HepG2 (cell line): ENCODE measurements around the gene DIP2C. TPM values are rescaled to one million over a fixed set of nuclear protein-coding genes. Genes with fewer than 3 reads are reported as not detected.

Experiments used
- ATAC-seq: fragments of 200-7000 bp; cut with Tn5 transposase; 3 replicates; pipeline ENCODE4 v1.9.1; 2020; ENCODE audit warnings: mild to moderate bottlenecking, moderate library complexity
- BruUV-seq: library from RNA; stranded (reverse); fragments of 400-500 nt; replicated peaks from 2 replicates; lab custom pipeline; 2021; lab: Mats Ljungman, UMichigan
- CTCF ChIA-PET: fragments of 300-600 bp; formaldehyde crosslinking; extraction: SDS; loops from one replicate; lab custom pipeline; 2021; ENCODE audit warnings: low total read pairs, inconsistent platforms, low intra/inter-chr PET ratio; lab: Yijun Ruan, JAX
- POLR2A ChIA-PET: fragments of 350-600 bp; sonication (Branson Sonifier 250); formaldehyde crosslinking; loops from one replicate; lab custom pipeline; 2020; ENCODE audit warnings: antibody characterized with exemption, inconsistent platforms; lab: Yijun Ruan, JAX
- DNase-seq: peaks from one replicate; pipeline ENCODE4 v3.0.0-alpha.2; 2015; ENCODE audit warnings: low spot score
- FAIRE-seq: peaks from 3 replicates; lab custom pipeline; 2011; peaks lifted over from hg19 to GRCh38; lab: Jason Lieb, UNC
- H2AFZ ChIP-seq: one replicate; pipeline ENCODE4 v1.6.1; 2011; ENCODE audit warnings: low read length, inconsistent platforms
- H3K27ac ChIP-seq: fragments of 300-600 bp; 3 replicates; pipeline ENCODE4 v1.8.0; 2011; ENCODE audit warnings: mixed run types, mild to moderate bottlenecking, mixed read lengths, low read length, inconsistent platforms; ENCODE audit not compliant: insufficient read depth; ENCODE audit errors: extremely low read length
- H3K27me3 ChIP-seq, 2 experiments: fragments of 200-600 bp in 1 of 2; 2 replicates in 1 of 2; 3 replicates in 1 of 2; pipeline versions ENCODE4 v1.6.0 to v1.8.0; 2011; ENCODE audit warnings: low read length in 2 of 2, mild to moderate bottlenecking in 2 of 2, moderate library complexity in 2 of 2, inconsistent platforms in 1 of 2; ENCODE audit not compliant: insufficient read depth in 2 of 2, control insufficient read depth in 1 of 2
- H3K36me3 ChIP-seq, 2 experiments: fragments of 200-600 bp in 1 of 2; replicated peaks in 1 of 2; 2 replicates in 1 of 2; 3 replicates in 1 of 2; pipeline versions ENCODE4 v1.5.1 to v1.8.0; 2011; ENCODE audit warnings: low read length in 2 of 2, inconsistent platforms in 1 of 2; ENCODE audit not compliant: insufficient read depth in 2 of 2, control insufficient read depth in 1 of 2
- H3K4me1 ChIP-seq: 2 replicates; pipeline ENCODE4 v1.5.1; 2012; ENCODE audit warnings: low read length, inconsistent platforms; ENCODE audit not compliant: insufficient read depth
- H3K4me2 ChIP-seq: 2 replicates; pipeline ENCODE4 v1.6.0; 2011; ENCODE audit warnings: low read depth, low read length, inconsistent platforms
- H3K4me3 ChIP-seq, 3 experiments: fragments of 200-600 bp in 1 of 3; sonication (generic), shearing (Covaris generic) in 1 of 3; replicated peaks in 1 of 3; 2 replicates each; pipeline ENCODE4 v1.5.1; 2011 to 2016; ENCODE audit warnings: low read length in 3 of 3, inconsistent platforms in 2 of 3, low read depth in 2 of 3, mild to moderate bottlenecking in 2 of 3, control low read depth in 1 of 3, mixed read lengths in 1 of 3; ENCODE audit not compliant: insufficient read depth in 1 of 3
- H3K79me2 ChIP-seq: one replicate; pipeline ENCODE4 v1.6.1; 2011; ENCODE audit warnings: low read length, inconsistent platforms; ENCODE audit not compliant: insufficient read depth
- H3K9ac ChIP-seq: 2 replicates; pipeline ENCODE4 v1.6.0; 2011; ENCODE audit warnings: mild to moderate bottlenecking, low read depth, low read length, inconsistent platforms; ENCODE audit not compliant: insufficient read depth
- H3K9me3 ChIP-seq: 2 replicates; pipeline ENCODE4 v1.5.1; 2012; ENCODE audit warnings: mild to moderate bottlenecking, low read length
- H4K20me1 ChIP-seq: 2 replicates; pipeline ENCODE4 v1.6.0; 2011; ENCODE audit warnings: inconsistent platforms, mild to moderate bottlenecking, low read length, moderate library complexity; ENCODE audit not compliant: insufficient read depth
- ELF4 ChIP-seq: sonication (generic); formaldehyde crosslinking; IDR thresholded peaks from 2 replicates; pipeline ENCODE4 v1.5.0; 2020; ENCODE audit warnings: missing genetic modification reagents, mild to moderate bottlenecking, moderate library complexity, borderline replicate concordance
- HOXA3 ChIP-seq: sonication (generic); formaldehyde crosslinking; IDR thresholded peaks from 2 replicates; pipeline ENCODE4 v1.5.0; 2020; ENCODE audit warnings: missing genetic modification reagents
- KLF9 ChIP-seq: IDR thresholded peaks from 2 replicates; pipeline ENCODE4 v1.6.1; 2016; ENCODE audit warnings: low read depth
- MTERF4 ChIP-seq: sonication (generic); formaldehyde crosslinking; IDR thresholded peaks from 2 replicates; pipeline ENCODE4 v1.8.0; 2023; ENCODE audit warnings: mild to moderate bottlenecking, missing genetic modification reagents
- PHF21A ChIP-seq: sonication (generic); formaldehyde crosslinking; IDR thresholded peaks from 2 replicates; pipeline ENCODE4 v1.5.0; 2020; ENCODE audit warnings: mild to moderate bottlenecking, missing genetic modification reagents
- SALL1 ChIP-seq: sonication (generic); formaldehyde crosslinking; IDR thresholded peaks from 2 replicates; pipeline ENCODE4 v1.8.0; 2022; ENCODE audit warnings: mild to moderate bottlenecking, missing genetic modification reagents
- ZBTB8A ChIP-seq: sonication (generic); formaldehyde crosslinking; IDR thresholded peaks from 2 replicates; pipeline ENCODE4 v1.4.0; 2020; ENCODE audit warnings: mild to moderate bottlenecking, low read depth, missing genetic modification reagents, borderline replicate concordance
- ZEB1 ChIP-seq: IDR thresholded peaks from 2 replicates; pipeline ENCODE4 v1.6.1; 2012; ENCODE audit warnings: mild to moderate bottlenecking, low read depth, inconsistent platforms; ENCODE audit not compliant: insufficient replicate concordance
- ZFP82 ChIP-seq: sonication (generic); formaldehyde crosslinking; IDR thresholded peaks from 2 replicates; pipeline ENCODE4 v1.5.1; 2020; ENCODE audit warnings: mild to moderate bottlenecking, missing genetic modification reagents, borderline replicate concordance
- ZNF256 ChIP-seq: sonication (generic); formaldehyde crosslinking; conservative IDR thresholded peaks from 2 replicates; pipeline ENCODE4 v1.4.0; 2020; ENCODE audit warnings: missing genetic modification reagents
- ZNF317 ChIP-seq: sonication (generic); formaldehyde crosslinking; IDR thresholded peaks from 2 replicates; pipeline ENCODE4 v1.5.0; 2020; ENCODE audit warnings: mild to moderate bottlenecking, missing genetic modification reagents
- ZNF441 ChIP-seq: sonication (generic); formaldehyde crosslinking; IDR thresholded peaks from 2 replicates; pipeline ENCODE4 v1.7.0; 2021; ENCODE audit warnings: missing genetic modification reagents, borderline replicate concordance
- ZNF639 ChIP-seq: conservative IDR thresholded peaks from 2 replicates; pipeline ENCODE4 v1.6.1; 2018; ENCODE audit warnings: missing genetic modification reagents
- WGBS: methylation state at CpG from one replicate; pipeline ENCODE4 v1.1.6; 2017; ENCODE audit warnings: low lambda C conversion rate; 5-methylcytosine and 5-hydroxymethylcytosine counted together
- in situ Hi-C: cut with HindIII; loops from 2 replicates; pipeline ENCODE4 v1.10.0; 2017; ENCODE audit warnings: low pct_unique_long_range_greater_than_20kb; ENCODE audit not compliant: extremely low pct_ligation_motif_present
- intact Hi-C: fragments of 100-400 bp; cut with micrococcal nuclease; formaldehyde crosslinking; loops from one replicate; pipeline ENCODE4 v1.10.0; 2022; ENCODE audit not compliant: unreplicated experiment
- polyA plus RNA-seq, 8 experiments: library from polyadenylated mRNA; depleted of rRNA in 3 of 8; stranded (reverse) in 7 of 8; unstranded in 1 of 8; fragments of >200 nt; fragmentation: Illumina TruSeq in 4 of 8; extraction: Trizol in 4 of 8; gene quantifications; 2 replicates each; pipeline versions ENCODE4 v1.2.1 to v1.2.3, GENCODE V29; 2011 to 2016; ENCODE audit warnings: low read depth in 4 of 8, missing spikeins in 1 of 8, mixed read lengths in 1 of 8; ENCODE audit not compliant: insufficient read depth in 1 of 8
- total RNA-seq, 5 experiments: library from RNA; depleted of rRNA; stranded (reverse); fragments of >200 nt; fragmentation: Illumina TruSeq; extraction: Trizol; gene quantifications; 2 replicates each; pipeline ENCODE4 v1.2.3, GENCODE V29; 2016; ENCODE audit warnings: low read depth in 1 of 5
- TF ChIP-seq, protein P1 (sequence below): fragments of 450-650 bp; IDR thresholded peaks from 2 replicates; pipeline ENCODE4 v1.6.1; 2016
- TF ChIP-seq, protein P2 (sequence below): IDR thresholded peaks from 2 replicates; pipeline ENCODE4 v1.4.0; 2020; ENCODE audit warnings: mild to moderate bottlenecking, missing genetic modification reagents

DIP2C gene
- total and polyA plus RNA-seq, 2 of the 13 experiments (the other 11 are each of a cell fraction or from before 2014, with no cell fraction given), result 2.2 to 2.7 TPM

GRCh38 chr10:507908-508444 lies 181.5 kb downstream of the DIP2C start (continued):
- TF ChIP-seq HOXA3, result no peak
- no peak for TF ChIP-seq KLF9 (CRISPR knock-in tag)
- TF ChIP-seq, protein P1, sequence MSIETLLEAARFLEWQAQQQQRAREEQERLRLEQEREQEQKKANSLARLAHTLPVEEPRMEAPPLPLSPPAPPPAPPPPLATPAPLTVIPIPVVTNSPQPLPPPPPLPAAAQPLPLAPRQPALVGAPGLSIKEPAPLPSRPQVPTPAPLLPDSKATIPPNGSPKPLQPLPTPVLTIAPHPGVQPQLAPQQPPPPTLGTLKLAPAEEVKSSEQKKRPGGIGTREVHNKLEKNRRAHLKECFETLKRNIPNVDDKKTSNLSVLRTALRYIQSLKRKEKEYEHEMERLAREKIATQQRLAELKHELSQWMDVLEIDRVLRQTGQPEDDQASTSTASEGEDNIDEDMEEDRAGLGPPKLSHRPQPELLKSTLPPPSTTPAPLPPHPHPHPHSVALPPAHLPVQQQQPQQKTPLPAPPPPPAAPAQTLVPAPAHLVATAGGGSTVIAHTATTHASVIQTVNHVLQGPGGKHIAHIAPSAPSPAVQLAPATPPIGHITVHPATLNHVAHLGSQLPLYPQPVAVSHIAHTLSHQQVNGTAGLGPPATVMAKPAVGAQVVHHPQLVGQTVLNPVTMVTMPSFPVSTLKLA, result no peak
- no peak for TF ChIP-seq ZNF317 (CRISPR knock-in tag)
- no peak for TF ChIP-seq MTERF4
- TF ChIP-seq ZNF639 (CRISPR knock-in tag), result no peak

- H3K9me3 ChIP-seq, result no peaks in the 10 kb centered on the region
- CTCF ChIA-PET, result no interaction called here
- no peak for FAIRE-seq
- no peak for DNase-seq
- no peaks in the 10 kb centered on the region for H3K79me2 ChIP-seq
- intact Hi-C loops, result no loop called here
- no peak overlapping the region for H2AFZ ChIP-seq
- H4K20me1 ChIP-seq, result no peaks in the 10 kb centered on the region; the same call in 1 of the 2 replicates
- ATAC-seq, result no peak
- no peak for TF ChIP-seq ZEB1
- TF ChIP-seq ELF4, result no peak
- TF ChIP-seq ZFP82 (CRISPR knock-in tag), result no peak
- no peak for TF ChIP-seq ZNF256 (CRISPR knock-in tag)
- no peak for TF ChIP-seq ZNF441 (CRISPR knock-in tag)
- TF ChIP-seq, protein P2, sequence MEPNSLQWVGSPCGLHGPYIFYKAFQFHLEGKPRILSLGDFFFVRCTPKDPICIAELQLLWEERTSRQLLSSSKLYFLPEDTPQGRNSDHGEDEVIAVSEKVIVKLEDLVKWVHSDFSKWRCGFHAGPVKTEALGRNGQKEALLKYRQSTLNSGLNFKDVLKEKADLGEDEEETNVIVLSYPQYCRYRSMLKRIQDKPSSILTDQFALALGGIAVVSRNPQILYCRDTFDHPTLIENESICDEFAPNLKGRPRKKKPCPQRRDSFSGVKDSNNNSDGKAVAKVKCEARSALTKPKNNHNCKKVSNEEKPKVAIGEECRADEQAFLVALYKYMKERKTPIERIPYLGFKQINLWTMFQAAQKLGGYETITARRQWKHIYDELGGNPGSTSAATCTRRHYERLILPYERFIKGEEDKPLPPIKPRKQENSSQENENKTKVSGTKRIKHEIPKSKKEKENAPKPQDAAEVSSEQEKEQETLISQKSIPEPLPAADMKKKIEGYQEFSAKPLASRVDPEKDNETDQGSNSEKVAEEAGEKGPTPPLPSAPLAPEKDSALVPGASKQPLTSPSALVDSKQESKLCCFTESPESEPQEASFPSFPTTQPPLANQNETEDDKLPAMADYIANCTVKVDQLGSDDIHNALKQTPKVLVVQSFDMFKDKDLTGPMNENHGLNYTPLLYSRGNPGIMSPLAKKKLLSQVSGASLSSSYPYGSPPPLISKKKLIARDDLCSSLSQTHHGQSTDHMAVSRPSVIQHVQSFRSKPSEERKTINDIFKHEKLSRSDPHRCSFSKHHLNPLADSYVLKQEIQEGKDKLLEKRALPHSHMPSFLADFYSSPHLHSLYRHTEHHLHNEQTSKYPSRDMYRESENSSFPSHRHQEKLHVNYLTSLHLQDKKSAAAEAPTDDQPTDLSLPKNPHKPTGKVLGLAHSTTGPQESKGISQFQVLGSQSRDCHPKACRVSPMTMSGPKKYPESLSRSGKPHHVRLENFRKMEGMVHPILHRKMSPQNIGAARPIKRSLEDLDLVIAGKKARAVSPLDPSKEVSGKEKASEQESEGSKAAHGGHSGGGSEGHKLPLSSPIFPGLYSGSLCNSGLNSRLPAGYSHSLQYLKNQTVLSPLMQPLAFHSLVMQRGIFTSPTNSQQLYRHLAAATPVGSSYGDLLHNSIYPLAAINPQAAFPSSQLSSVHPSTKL (CRISPR knock-in tag), result no peak
- TF ChIP-seq PHF21A (CRISPR knock-in tag), result no peak
- TF ChIP-seq SALL1 (CRISPR knock-in tag), result no peak
- TF ChIP-seq ZBTB8A, result no peak
- TF ChIP-seq, all 625 proteins: peak for 0
- POLR2A ChIA-PET, result no interaction called here
- Histone ChIP-seq H3K27me3 (no peaks in the 10 kb centered on the region), H3K27ac (no peak overlapping the region), H3K4me3 (no peak overlapping the region), H3K4me2 (no peak overlapping the region), H3K4me1 (peaks cover 9% of the 10 kb centered on the region), H3K9ac (no peak overlapping the region), H3K36me3 (no peaks in the 10 kb centered on the region)
- BruUV-seq, result no TSS peak
- 93% methylated on average over 16 of the region's 16 CpGs for WGBS
- in situ Hi-C loops, result no loop called here
Observed at GRCh38 chr10:507355-507699, 182.1 kb downstream of the DIP2C start.
